ENCODE results near the gene SLC22A4.

The SLC22A4 gene

GRCh38 chr5:132344775-132345514, 50.8 kb downstream of the SLC22A4 start:
- no peak for DNase-seq

GRCh38 chr5:132353486-132353995, 59.3 kb downstream of the SLC22A4 start:
- DNase-seq = no peak

GRCh38 chr5:132354381-132355139, 60.4 kb downstream of the SLC22A4 start:
- DNase-seq = no peak

GRCh38 chr5:132355140-132355765, 61.1 kb downstream of the SLC22A4 start:
- DNase-seq = no peak

- no peak for DNase-seq
Observed at GRCh38 chr5:132358775-132359174, 64.6 kb downstream of the SLC22A4 start.

GRCh38 chr5:132362086-132362485, 67.9 kb downstream of the SLC22A4 start:
- no peak for DNase-seq

GRCh38 chr5:132363431-132364112, 69.4 kb downstream of the SLC22A4 start:
- no peak for DNase-seq

- no peak for DNase-seq
Observed at GRCh38 chr5:132364319-132364718, 70.1 kb downstream of the SLC22A4 start.

- no peak for DNase-seq
Observed at GRCh38 chr5:132365213-132365612, 71.0 kb downstream of the SLC22A4 start.

- no peak for DNase-seq
Observed at GRCh38 chr5:132368186-132368585, 74.0 kb downstream of the SLC22A4 start.

GRCh38 chr5:132369007-132369473, 74.8 kb downstream of the SLC22A4 start:
- DNase-seq = no peak

- peak; percentile 60 for DNase-seq
Observed at GRCh38 chr5:132369474-132370180, 75.4 kb downstream of the SLC22A4 start, which contains the start of gene SLC22A5. TSS of gene SLC22A5 (plus strand) at chr5:132369710. CDS start at chr5:132369973, 263 bp downstream.

GRCh38 chr5:132370181-132370970, 76.2 kb downstream of the SLC22A4 start:
- no peak for DNase-seq

- DNase-seq = no peak
Observed at GRCh38 chr5:132370971-132371602, 76.9 kb downstream of the SLC22A4 start.

GRCh38 chr5:132371603-132371994, 77.4 kb downstream of the SLC22A4 start:
- no peak for DNase-seq

GRCh38 chr5:132372127-132372526, 77.9 kb downstream of the SLC22A4 start:
- DNase-seq = no peak

- no peak for DNase-seq
Observed at GRCh38 chr5:132372542-132372941, 78.3 kb downstream of the SLC22A4 start.

GRCh38 chr5:132375957-132376356, 81.8 kb downstream of the SLC22A4 start:
- no peak for DNase-seq

GRCh38 chr5:132376694-132377641, 82.8 kb downstream of the SLC22A4 start:
- no peak for DNase-seq

All from activated gamma-delta T cell (primary cell).